Right lobe of liver (tissue), 6 donors: ENCODE results near the gene FAM124A. TPM values are rescaled to one million over a fixed set of nuclear protein-coding genes. Genes with fewer than 3 reads are reported as not detected.

Source experiments
- ATAC-seq, 4 donors: fragments of 200-7000 bp; cut with Tn5 transposase; one replicate each; pipeline ENCODE4 v1.9.1; 2020; ENCODE audit warnings: mild to moderate bottlenecking in 4 of 4, moderate library complexity in 4 of 4
- DNase-seq, 3 donors: peaks; one replicate each; pipeline ENCODE4 v3.0.0-alpha.2; 2020
- H3K27ac ChIP-seq, 3 donors: fragments of 200-600 bp; one replicate each; pipeline ENCODE4 v1.8.0; 2022
- H3K27me3 ChIP-seq, 2 donors: fragments of 200-600 bp; one replicate each; pipeline ENCODE4 v1.8.0; 2022
- H3K36me3 ChIP-seq, 4 donors: fragments of 200-600 bp; sonication (generic) in 1 of 4; one replicate each; pipeline versions ENCODE4 v1.5.1 to v1.8.0; 2017 to 2022; ENCODE audit warnings: control low read depth in 1 of 4
- H3K4me1 ChIP-seq, 4 donors: fragments of 200-600 bp; sonication (generic) in 1 of 4; one replicate each; pipeline versions ENCODE4 v1.5.1 to v1.8.0; 2017 to 2022; ENCODE audit warnings: control low read depth in 1 of 4
- H3K4me3 ChIP-seq, 3 donors: fragments of 200-600 bp; one replicate each; pipeline ENCODE4 v1.8.0; 2022
- H3K9me3 ChIP-seq, 4 donors: fragments of 200-600 bp; sonication (generic) in 1 of 4; one replicate each; pipeline versions ENCODE4 v1.5.1 to v1.8.0; 2017 to 2022; ENCODE audit warnings: control low read depth in 1 of 4
- CTCF ChIP-seq, 4 donors: fragments of 200-600 bp in 3 of 4; fragments of 450-650 bp in 1 of 4; IDR thresholded peaks; one replicate each; pipeline versions ENCODE4 v1.5.1 to v1.8.0; 2016 to 2022; ENCODE audit warnings: antibody characterized with exemption in 4 of 4, mild to moderate bottlenecking in 2 of 4
- POLR2A ChIP-seq: fragments of 450-650 bp; IDR thresholded peaks from one replicate; pipeline ENCODE4 v1.6.1; 2017; ENCODE audit warnings: antibody characterized with exemption, mild to moderate bottlenecking
- WGBS: methylation state at CpG from one replicate; pipeline ENCODE4 v1.1.6; 2018; ENCODE audit warnings: low coverage, low lambda C conversion rate; ENCODE audit not compliant: insufficient coverage; ENCODE audit errors: missing lambda C conversion rate; 5-methylcytosine and 5-hydroxymethylcytosine counted together
- intact Hi-C, 2 donors: fragments of 100-400 bp; cut with DNase I; formaldehyde crosslinking; loops; one replicate each; pipeline versions ENCODE4 v1.11.2 to v1.14.1; 2022
- total RNA-seq, 6 experiments: library from RNA; depleted of rRNA in 2 of 6; stranded (reverse); fragments of >200 nt in 2 of 6; fragmentation: NEBNext Ultra II Directional in 3 of 6; extraction: Animal tissue kit (Norgen Biotek cat#: 25700) in 3 of 6; gene quantifications; one replicate each; pipeline versions ENCODE4 v1.1.0 to v1.2.4, GENCODE V29; 2016 to 2023
- donor health status: DM: no; HTN: yes; CAD: no.
- donor health status: DM: no; HTN: no; CAD: no.
- donor health status: DM: no; HTN: no; CAD: no.
- donor health status: DM: no; HTN: yes; CAD: no.
- donor health status: DM: no; HTN: yes; CAD: no.

FAM124A gene
- total RNA-seq, 6 experiments from 2014 or later: 0.22 to 1.0 (median 0.51) TPM

- Histone ChIP-seq H3K36me3 (no peaks in the 10 kb centered on the region), H3K4me3 (no peak overlapping the region), H3K4me1 (no peaks in the 10 kb centered on the region), H3K27me3 (no peaks in the 10 kb centered on the region), H3K27ac (no peak overlapping the region), H3K9me3 (no peaks in the 10 kb centered on the region)
- no peak for TF ChIP-seq POLR2A
- no peak for TF ChIP-seq CTCF (IDR thresholded peaks at IDR 0.05)
- WGBS: 63% methylated on average over 10 of the region's 12 CpGs
- intact Hi-C loops: no loop called here
- ATAC-seq (no peak), DNase-seq (no peak)
These were observed 30.5 kb upstream of the FAM124A start for GRCh38 chr13:51191743-51192142.

DNA sequence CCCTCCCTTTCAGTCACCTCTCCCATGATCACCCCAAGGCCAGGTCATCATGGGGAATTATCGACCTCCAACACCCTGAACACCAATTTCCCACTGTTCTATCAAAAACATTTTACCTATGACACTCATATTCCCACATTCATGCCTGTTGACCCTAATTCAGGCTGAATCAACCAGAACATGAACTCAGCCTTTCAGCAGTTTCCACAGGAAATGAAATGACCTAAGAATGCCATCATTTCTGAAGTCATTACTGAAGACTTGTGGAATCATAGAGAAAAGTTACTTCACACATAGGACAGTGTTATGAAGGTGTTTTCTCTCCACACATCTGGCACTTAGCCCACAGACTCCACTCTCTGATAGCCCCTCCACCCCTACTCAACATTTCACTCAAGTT lies 29.9 kb upstream of the FAM124A start:
- intact Hi-C loops: no loop called here
- 78% methylated on average over 1 of the region's 1 CpG for WGBS
- no peak for TF ChIP-seq POLR2A
- no peak for TF ChIP-seq CTCF (IDR thresholded peaks at IDR 0.05)
- Histone ChIP-seq H3K27me3 (no peaks in the 10 kb centered on the region), H3K9me3 (no peaks in the 10 kb centered on the region), H3K4me1 (no peaks in the 10 kb centered on the region), H3K27ac (no peak overlapping the region), H3K36me3 (no peaks in the 10 kb centered on the region), H3K4me3 (no peak overlapping the region)
- ATAC-seq: no peak
- DNase-seq: no peak

GRCh38 chr13:51193387-51193786 lies 28.8 kb upstream of the FAM124A start:
- no peaks in the 10 kb centered on the region for H3K36me3 ChIP-seq
- ATAC-seq: no peak

GRCh38 chr13:51194942-51195341 lies 27.3 kb upstream of the FAM124A start:
- H3K4me1 ChIP-seq: no peaks in the 10 kb centered on the region
- DNase-seq: no peak
- no peaks in the 10 kb centered on the region for H3K9me3 ChIP-seq
- H3K36me3 ChIP-seq: no peaks in the 10 kb centered on the region
- H3K27ac ChIP-seq: no peak overlapping the region
- TF ChIP-seq CTCF (IDR thresholded peaks at IDR 0.05) (no peak), POLR2A (no peak)
- WGBS: 82% methylated on average over 8 of the region's 8 CpGs
- H3K27me3 ChIP-seq: no peaks in the 10 kb centered on the region
- ATAC-seq: no peak
- intact Hi-C loops: no loop called here
- no peak overlapping the region for H3K4me3 ChIP-seq

More at GRCh38 chr13:51193387-51193786, 28.8 kb upstream of the FAM124A start:
- Histone ChIP-seq H3K4me3 (no peak overlapping the region), H3K4me1 (no peaks in the 10 kb centered on the region), H3K27ac (no peak overlapping the region), H3K9me3 (no peaks in the 10 kb centered on the region), H3K27me3 (no peaks in the 10 kb centered on the region)
- whole genome bisulfite sequencing: 92% methylated on average over 2 of the region's 2 CpGs
- no peak for DNase-seq
- intact Hi-C loops: no loop called here
- TF ChIP-seq POLR2A (no peak), CTCF (IDR thresholded peaks at IDR 0.05) (no peak)

DNA sequence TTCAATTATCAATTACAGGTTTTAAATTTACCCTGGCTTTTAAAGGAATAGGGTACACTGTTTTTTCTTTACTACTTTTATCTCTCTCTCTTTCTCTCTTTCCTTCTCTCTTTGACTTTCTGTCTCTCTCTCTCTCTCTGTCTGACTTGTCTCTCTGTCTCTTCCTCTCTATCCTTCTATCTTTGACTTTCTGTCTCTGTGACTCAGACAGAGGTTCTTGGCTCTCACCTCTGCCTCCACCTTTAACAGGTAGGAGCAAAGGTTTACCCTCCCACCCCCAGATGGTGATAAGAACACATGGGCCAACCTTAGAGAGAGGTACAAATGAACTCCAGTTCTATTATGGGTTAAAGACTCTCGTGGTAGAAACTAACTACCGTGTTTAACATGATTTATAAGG lies 20.3 kb upstream of the FAM124A start:
- Histone ChIP-seq H3K27ac (no peak overlapping the region), H3K27me3 (no peaks in the 10 kb centered on the region), H3K9me3 (no peaks in the 10 kb centered on the region), H3K4me3 (no peak overlapping the region), H3K4me1 (no peaks in the 10 kb centered on the region), H3K36me3 (no peaks in the 10 kb centered on the region)
- WGBS: 78% methylated on average over 2 of the region's 2 CpGs
- no peak for DNase-seq
- ATAC-seq: no peak
- intact Hi-C loops: no loop called here
- TF ChIP-seq POLR2A (no peak), CTCF (IDR thresholded peaks at IDR 0.05) (no peak)
